Measurements from ENCODE around the gene CIDEB. TPM values are rescaled to one million over a fixed set of nuclear protein-coding genes. Genes with fewer than 3 reads are reported as not detected.
A peak's percentile ranks its signal among the peaks of the same experiment; 100 is the strongest.

Gene CIDEB
- total RNA-seq, 1 donor from 2014 or later = 16.4 TPM

DNA sequence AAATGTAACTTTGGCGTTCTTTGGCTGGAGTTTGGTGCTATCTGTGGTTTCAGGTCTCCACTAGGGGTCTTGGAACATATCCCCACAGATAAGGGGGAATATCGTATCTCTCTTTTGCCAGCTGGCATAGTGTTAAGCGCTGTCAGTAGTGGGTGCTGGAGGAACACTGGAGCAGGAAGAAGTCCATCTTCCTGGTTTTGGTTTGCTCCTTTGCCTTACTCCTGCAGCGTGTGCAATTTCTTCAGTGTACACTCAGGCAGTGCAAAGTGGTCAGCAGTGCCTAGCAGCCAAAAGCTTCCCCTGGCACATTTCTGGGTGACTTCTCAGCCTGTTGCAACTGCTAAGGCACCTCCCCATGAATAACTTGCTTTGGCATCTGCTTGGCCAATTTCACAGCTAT is 43.7 kb upstream of the CIDEB start:
- Histone ChIP-seq H3K4me3 (no peak overlapping the region), H3K27me3 (ENCODE audit: low read depth) (no peaks in the 10 kb centered on the region), H3K36me3 (no peaks in the 10 kb centered on the region), H3K9me3 (no peaks in the 10 kb centered on the region), H3K4me1 (peaks cover 19% of the 10 kb centered on the region), H3K27ac (peak overlapping the region; percentile 43)
- intact Hi-C loops (cut with DNase I) = no loop called here
- ATAC-seq = peak; percentile 51 to 65
- TF ChIP-seq, protein P1, sequence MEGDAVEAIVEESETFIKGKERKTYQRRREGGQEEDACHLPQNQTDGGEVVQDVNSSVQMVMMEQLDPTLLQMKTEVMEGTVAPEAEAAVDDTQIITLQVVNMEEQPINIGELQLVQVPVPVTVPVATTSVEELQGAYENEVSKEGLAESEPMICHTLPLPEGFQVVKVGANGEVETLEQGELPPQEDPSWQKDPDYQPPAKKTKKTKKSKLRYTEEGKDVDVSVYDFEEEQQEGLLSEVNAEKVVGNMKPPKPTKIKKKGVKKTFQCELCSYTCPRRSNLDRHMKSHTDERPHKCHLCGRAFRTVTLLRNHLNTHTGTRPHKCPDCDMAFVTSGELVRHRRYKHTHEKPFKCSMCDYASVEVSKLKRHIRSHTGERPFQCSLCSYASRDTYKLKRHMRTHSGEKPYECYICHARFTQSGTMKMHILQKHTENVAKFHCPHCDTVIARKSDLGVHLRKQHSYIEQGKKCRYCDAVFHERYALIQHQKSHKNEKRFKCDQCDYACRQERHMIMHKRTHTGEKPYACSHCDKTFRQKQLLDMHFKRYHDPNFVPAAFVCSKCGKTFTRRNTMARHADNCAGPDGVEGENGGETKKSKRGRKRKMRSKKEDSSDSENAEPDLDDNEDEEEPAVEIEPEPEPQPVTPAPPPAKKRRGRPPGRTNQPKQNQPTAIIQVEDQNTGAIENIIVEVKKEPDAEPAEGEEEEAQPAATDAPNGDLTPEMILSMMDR (IDR thresholded peaks at IDR 0.05) = no peak
- no peak for DNase-seq

DNA sequence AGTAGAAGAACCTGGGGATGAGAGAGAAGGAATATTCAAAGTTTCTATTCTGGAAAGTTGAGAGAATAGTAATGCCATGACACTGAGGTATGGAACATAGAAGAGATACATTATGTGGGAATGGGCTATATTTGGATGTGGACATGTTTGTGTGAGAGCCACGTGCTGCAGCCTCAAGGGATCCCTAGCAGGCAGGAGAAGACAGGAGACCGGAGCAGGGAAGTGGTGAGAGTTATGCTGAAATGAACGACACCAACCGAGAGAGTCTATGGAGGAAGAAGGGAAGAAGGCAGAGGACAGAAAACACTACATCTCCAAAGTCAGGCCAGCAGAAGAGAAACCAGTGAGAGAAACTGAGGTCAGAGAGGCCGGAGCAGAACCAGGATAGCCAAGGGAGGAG is 42.0 kb upstream of the CIDEB start:
- Histone ChIP-seq H3K36me3 (no peaks in the 10 kb centered on the region), H3K4me3 (no peak overlapping the region), H3K27ac (no peak overlapping the region), H3K27me3 (ENCODE audit: low read depth) (no peaks in the 10 kb centered on the region), H3K9me3 (no peaks in the 10 kb centered on the region), H3K4me1 (peaks cover 19% of the 10 kb centered on the region)
- DNase-seq (no peak), ATAC-seq (no peak)
- TF ChIP-seq, protein P1 (IDR thresholded peaks at IDR 0.05) = no peak
- intact Hi-C loops (cut with DNase I) = no loop called here

DNA sequence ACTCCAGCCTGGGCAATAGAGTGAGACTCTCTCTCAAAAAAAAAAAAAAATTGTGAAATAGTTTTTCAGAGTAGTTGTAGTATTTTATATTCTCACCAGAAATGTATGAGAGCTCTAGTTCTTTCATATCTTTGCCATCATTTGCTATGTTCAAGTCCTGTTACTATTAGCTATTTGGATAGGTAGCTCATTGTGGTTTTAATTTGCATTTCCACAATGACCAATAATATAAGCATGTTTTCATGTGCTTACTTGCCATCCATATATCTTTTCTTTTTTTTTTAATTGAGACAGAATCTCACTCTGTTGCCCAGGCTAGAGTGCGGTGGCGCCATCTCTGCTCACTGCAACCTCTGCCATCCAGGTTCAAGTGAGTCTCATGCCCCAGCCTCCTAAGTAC is 40.4 kb upstream of the CIDEB start:
- peaks cover 14% of the 10 kb centered on the region for H3K4me1 ChIP-seq
- H3K36me3 ChIP-seq = no peaks in the 10 kb centered on the region
- no peak for DNase-seq
- no peaks in the 10 kb centered on the region for H3K9me3 ChIP-seq
- H3K4me3 ChIP-seq = no peak overlapping the region
- TF ChIP-seq, protein P1 (IDR thresholded peaks at IDR 0.05) = no peak
- no peak for ATAC-seq
- H3K27me3 ChIP-seq (ENCODE audit: low read depth) = no peaks in the 10 kb centered on the region
- intact Hi-C loops (cut with DNase I) = no loop called here
- H3K27ac ChIP-seq = no peak overlapping the region

DNA sequence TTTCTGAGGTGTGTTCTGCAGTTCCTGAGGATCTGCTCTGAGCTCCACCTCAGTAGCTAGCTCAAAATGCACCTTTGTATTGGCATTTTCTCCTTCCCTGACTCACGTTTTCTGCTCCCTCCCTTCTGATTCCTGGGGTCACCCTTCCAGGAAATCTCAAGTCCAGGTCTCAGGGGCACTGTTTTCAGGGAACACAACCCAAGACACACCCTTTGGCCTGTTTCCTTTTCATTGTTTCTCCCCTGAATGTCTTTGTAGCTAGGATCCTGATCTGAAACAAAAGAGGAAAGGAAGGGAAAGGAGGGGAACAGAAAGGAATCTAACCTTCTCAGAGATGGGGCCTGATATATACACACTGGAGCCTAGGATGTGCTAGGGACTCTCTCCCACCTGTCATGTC is 39.4 kb upstream of the CIDEB start:
- H3K4me1 ChIP-seq = peaks cover 10% of the 10 kb centered on the region
- no peak for ATAC-seq

DNA sequence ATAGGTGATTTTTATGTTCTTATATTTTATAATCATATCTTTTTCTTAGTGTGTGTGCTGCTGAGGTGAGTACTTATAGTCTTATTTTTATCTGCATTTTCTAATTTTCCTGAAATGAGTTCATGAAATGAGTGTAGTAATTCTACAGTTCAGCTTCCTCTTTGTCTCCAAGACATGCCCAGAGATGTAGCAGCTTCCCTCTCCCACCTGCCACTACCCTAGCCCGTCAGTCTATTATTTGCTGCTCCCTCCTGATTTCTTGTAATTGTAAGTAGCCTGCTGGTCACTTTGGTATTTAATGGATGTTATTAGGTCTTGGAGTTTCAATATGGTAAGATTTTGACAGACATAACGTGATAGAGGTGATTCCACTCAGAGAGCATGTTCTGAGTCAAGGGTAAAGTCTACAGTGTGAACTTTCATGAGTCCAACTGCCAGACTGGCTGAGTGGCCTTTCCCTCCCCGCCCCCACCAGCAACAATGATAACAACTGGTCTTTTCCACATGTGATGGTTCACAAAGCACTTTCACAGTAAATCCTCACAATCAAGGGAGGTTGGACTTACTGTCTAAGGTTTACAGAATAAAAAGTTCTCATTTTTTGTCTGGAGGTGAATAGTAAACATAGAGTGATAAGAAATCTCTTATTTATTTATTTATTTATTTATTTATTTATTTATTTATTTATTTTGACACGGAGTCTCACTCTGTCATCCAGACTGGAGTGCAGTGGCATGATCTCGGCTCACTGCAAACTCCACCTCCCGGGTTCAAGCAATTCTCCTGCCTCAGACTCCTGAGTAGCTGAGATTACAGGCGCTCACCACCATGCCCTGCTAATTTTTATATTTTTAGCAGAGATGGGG is 36.3 kb upstream of the CIDEB start:
- H3K27ac ChIP-seq = no peak overlapping the region
- no peaks in the 10 kb centered on the region for H3K27me3 ChIP-seq (ENCODE audit: low read depth)
- no peak overlapping the region for H3K4me3 ChIP-seq
- H3K9me3 ChIP-seq = no peaks in the 10 kb centered on the region
- TF ChIP-seq, protein P1 (IDR thresholded peaks at IDR 0.05) = no peak
- peaks cover 11% of the 10 kb centered on the region for H3K4me1 ChIP-seq
- no peak for ATAC-seq
- DNase-seq = no peak
- no peaks in the 10 kb centered on the region for H3K36me3 ChIP-seq
- intact Hi-C loops (cut with DNase I) = no loop called here

More for the DNA sequence above, 39.4 kb upstream of the CIDEB start:
- TF ChIP-seq, protein P1 (IDR thresholded peaks at IDR 0.05) = no peak
- H3K36me3 ChIP-seq = no peaks in the 10 kb centered on the region
- no peak overlapping the region for H3K4me3 ChIP-seq
- H3K27me3 ChIP-seq (ENCODE audit: low read depth) = no peaks in the 10 kb centered on the region
- intact Hi-C loops (cut with DNase I) = no loop called here
- peak overlapping the region; percentile 53 for H3K27ac ChIP-seq
- DNase-seq = no peak
- H3K9me3 ChIP-seq = no peaks in the 10 kb centered on the region
